ENCODE measurements around the gene RELCH.

The RELCH gene

GRCh38 chr18:62189208-62189607, 2.2 kb downstream of the RELCH start:
- no peak for DNase-seq (ENCODE audit: low spot score)

GRCh38 chr18:62196079-62196478, 9.0 kb downstream of the RELCH start:
- DNase-seq (ENCODE audit: low spot score) = no peak

- DNase-seq (ENCODE audit: low spot score) = no peak
These were observed 9.9 kb downstream of the RELCH start for GRCh38 chr18:62196980-62197379.

DNA sequence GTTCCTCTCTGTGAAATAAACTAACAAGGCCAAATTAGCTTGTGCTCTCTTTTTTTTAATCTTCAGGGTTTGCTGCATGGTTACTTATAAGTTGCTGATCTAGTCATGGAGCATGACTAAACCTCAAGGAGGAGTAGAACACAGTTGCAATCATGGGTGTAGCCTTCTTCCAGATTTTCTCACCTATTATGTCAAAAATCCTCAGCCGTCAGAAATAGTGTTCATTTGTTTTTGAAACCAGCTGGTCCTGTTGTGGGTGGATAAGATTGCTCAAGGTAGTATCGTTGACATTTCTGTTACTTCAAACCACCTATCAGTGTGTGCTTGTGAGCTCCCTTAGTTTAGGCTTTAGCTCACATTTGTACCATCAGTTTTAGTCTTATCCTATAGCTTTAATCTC, 11.2 kb downstream of the RELCH start:
- DNase-seq (ENCODE audit: low spot score) = no peak

GRCh38 chr18:62199629-62200028, 12.6 kb downstream of the RELCH start:
- no peak for DNase-seq (ENCODE audit: low spot score)

DNA sequence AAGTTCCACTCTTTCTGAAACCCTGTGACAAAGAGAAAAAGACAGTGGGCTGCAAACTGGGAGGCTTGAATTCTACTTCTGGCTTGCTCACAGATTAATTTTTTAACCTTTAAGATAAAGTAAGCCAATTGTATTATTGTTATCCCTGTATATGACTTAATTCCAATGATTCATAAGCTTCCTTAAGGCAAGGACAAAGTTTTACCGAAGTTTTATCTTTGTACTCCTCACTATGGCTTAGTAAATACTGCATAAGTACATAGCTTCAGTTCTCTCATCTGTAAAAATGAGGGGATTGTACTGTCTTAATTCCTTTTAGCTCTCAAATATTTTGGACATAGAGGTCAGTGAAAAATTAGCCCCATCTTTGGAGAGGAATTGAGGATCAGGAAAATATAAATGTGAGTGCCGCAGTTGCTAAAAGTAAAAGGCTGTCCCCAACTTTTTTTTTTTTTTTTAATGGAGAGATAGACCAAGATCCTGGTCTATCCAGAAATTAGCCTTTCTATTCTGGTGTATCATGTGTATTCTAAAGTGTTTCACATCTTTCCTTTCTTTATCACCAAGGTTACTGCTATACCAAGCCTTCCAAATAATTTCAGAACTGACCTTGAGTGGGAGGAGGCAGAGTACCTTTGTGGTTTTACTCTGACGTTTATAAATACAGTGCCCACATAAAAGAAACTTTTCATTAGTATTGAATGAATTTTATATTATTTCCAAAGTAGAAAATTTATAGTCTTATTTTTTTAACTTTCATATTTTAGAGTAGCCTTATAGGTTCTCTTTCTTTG, 13.3 kb downstream of the RELCH start:
- no peak for DNase-seq (ENCODE audit: low spot score)

DNA sequence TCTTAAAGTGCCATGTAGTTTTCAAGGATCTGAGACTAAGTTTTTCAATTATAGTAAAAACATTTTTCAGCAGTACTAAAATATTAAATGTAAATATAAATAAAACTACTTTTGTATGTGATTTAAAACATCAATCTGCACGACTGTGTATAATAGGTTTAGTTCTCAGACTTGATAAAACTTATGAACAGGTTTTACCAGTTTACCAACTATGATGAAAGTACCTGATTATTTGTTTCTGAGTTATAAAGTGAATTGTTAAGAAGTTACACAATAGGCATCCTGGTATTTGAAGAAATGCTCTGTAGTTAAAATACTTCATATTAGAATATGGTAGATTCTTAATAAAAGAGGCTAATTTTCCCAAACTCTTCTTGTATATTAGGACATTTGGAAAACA, 14.8 kb downstream of the RELCH start:
- no peak for DNase-seq (ENCODE audit: low spot score)

GRCh38 chr18:62205824-62206223, 18.8 kb downstream of the RELCH start:
- DNase-seq (ENCODE audit: low spot score) = no peak

DNA sequence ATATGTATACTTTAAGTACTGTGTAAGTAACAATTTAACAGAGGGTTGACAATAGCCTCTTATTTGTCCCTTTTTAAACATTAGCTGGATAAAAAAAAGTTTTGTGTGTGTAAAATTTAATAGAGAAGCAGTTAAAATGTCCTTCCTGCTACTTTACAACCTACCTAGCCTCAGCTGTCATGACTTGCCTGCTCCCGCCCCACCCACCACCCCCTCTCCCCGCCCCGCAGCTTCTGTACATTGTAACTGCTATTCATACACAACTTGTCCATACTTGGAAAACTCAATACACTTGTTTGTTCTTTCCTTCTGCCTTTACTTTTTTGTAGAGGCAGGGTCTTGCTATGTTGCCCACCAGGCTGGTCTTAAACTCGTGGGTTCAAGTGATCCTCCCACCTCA, 19.5 kb downstream of the RELCH start:
- DNase-seq (ENCODE audit: low spot score) = no peak

- DNase-seq (ENCODE audit: low spot score) = no peak
These were observed 22.0 kb downstream of the RELCH start for GRCh38 chr18:62209046-62209445.

DNA sequence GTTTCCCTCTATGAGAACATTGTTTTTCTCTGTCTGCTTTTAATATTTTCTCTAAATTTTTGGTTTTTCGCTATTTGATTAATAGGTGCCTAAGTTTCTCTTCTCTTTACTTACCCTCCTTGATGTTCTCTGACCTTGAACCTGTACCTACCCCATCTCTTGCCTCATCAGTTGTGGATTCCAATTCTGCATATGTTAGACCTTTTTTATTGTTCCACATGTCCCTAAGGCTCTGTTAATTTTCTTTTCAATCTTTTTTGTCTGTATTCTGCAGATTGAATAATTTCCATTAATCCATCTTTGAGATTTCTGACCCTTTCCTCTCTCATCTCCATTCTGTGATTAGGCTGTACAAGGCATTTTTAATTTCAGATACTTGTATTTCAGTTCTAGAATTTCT, 23.1 kb downstream of the RELCH start:
- DNase-seq (ENCODE audit: low spot score) = no peak

DNA sequence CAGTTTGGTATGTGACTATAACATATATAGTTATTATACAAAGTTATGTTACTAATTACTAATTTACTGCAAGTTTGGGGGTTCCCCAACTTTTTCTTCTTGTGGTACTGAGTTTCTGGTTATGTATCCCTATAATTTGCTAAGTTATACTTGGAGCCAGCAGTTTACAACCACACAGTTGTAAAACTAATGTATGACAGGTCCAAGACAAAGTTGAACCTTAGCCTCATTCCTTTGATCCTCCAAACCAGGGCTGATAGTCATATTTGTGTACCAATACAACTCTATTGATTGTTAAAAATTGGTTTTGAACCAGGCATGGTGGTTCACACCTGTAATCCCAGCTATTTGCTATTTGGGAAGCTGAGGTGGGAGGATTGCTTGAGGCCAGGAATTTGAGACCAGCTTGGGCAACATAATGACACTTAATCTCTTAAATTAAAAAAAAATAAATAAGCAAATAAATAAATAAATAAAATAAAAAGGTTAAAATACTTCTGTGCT, 24.3 kb downstream of the RELCH start:
- no peak for DNase-seq (ENCODE audit: low spot score)

- no peak for DNase-seq (ENCODE audit: low spot score)
These were observed 27.7 kb downstream of the RELCH start for GRCh38 chr18:62214790-62215189.

- no peak for DNase-seq (ENCODE audit: low spot score)
These were observed 37.2 kb downstream of the RELCH start for GRCh38 chr18:62224229-62224628.

GRCh38 chr18:62226047-62226446, 39.0 kb downstream of the RELCH start:
- DNase-seq (ENCODE audit: low spot score) = no peak

DNA sequence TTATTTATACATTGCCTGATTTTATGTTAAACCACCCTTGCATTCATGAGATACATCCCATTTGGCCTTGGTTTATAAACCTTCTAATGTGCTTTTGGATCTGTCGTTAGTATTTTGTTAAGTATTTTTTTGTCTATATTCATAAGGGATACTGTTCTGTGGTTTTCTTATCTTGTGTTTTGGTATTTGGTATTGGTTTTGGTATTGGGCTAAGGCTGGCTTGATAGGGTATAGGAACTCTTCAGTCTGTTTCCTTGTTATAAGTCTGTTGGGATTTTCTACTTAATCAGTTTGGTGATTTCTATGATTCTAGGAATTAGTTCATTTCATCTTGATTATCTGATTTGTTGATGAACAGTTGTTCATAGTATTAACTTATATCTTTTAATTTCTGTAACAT, 49.2 kb downstream of the RELCH start:
- DNase-seq (ENCODE audit: low spot score) = no peak

DNA sequence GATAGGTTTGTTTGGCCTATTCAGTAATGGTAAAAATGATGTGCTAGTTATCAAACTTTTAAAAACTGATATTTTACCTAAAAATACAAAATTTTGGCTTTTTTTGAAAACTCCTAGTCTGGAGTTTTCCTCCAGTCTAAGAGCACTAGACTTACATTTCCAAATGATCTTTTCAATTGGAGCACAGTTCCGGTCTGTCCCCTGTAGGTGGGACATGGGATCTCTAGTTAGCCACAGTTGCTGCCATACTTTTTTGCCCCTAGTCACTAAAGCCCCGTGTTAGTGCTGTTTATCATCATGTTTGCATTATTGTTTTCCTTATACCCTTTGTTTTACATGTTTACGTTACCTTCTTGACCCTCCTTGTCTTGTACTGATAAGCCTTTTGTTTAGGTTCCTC, 52.4 kb downstream of the RELCH start:
- DNase-seq (ENCODE audit: low spot score) = no peak

- DNase-seq (ENCODE audit: low spot score) = no peak
These were observed 55.9 kb downstream of the RELCH start for GRCh38 chr18:62242955-62243354.

- no peak for DNase-seq (ENCODE audit: low spot score)
These were observed 58.1 kb downstream of the RELCH start for GRCh38 chr18:62245177-62245576.

- DNase-seq (ENCODE audit: low spot score) = peak; percentile 9
These were observed 58.6 kb downstream of the RELCH start for GRCh38 chr18:62245699-62246098.

- DNase-seq (ENCODE audit: low spot score) = no peak
These were observed 61.3 kb downstream of the RELCH start for GRCh38 chr18:62248313-62248712.

DNA sequence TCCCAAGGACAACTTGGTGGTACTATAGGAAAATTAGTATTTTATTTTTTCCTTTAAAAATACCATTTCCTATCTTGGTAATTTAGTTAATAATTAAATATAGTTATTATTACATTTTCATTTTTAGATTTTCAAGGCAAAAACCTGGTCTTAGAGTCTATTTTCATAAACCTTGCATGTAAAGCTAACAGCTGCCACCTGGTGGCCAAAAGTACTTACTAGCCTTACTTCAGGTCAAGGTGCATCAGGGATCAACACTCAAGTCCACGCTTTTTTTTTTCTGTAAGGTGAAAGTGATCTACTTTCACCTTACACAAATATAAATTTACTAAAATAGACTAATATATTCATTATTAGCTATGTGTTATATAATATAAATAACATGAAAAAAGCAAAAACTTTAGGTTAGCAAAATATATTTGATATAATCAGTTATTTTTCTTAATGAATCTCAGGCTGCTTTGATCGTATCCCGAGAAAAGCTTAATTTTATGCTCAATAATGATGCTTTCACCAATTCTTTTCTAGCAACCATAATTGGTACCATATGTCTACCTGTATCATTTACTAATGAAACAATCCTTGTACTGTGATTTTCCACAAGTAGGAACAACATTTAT, 62.5 kb downstream of the RELCH start:
- DNase-seq (ENCODE audit: low spot score) = peak; percentile 71

DNA sequence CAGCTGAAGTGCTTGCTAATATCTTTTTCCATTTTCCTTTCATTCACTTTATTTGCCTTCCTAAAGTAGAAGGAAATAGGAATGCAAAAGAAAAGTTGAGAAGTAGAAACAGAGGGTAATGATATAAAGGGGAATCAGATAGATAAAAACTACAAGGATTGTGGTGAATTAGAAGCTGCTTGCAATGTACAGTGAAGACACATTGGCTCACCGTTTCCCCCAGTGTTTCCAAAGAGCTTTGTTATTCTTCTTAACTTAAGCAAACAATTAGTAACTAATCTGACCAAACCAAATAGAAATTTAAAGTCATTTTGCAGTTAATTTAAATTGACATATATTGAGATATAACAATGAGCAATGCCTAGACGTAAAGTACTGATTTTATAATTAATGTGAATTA, 63.4 kb downstream of the RELCH start:
- no peak for DNase-seq (ENCODE audit: low spot score)

All from SK-N-DZ (cell line).